ENCODE data around the gene CHN1. TPM values are rescaled to one million over a fixed set of nuclear protein-coding genes. Genes with fewer than 3 reads are reported as not detected.

CHN1 gene
- total RNA-seq, 1 donor from 2014 or later, result 16.8 TPM

GRCh38 chr2:175002547-175003274 is 2.5 kb downstream of the CHN1 start:
- TF ChIP-seq CTCF (IDR thresholded peaks at IDR 0.05), result no peak
- Histone ChIP-seq H3K27ac (no peak overlapping the region), H3K9me3 (no peaks in the 10 kb centered on the region), H3K27me3 (ENCODE audit: low read depth) (peaks cover 30% of the 10 kb centered on the region), H3K4me3 (no peak overlapping the region), H3K36me3 (no peaks in the 10 kb centered on the region), H3K4me1 (peaks cover 9% of the 10 kb centered on the region)
- ATAC-seq (no peak), DNase-seq (no peak)
- intact Hi-C loops (cut with DNase I), result no loop called here

- Histone ChIP-seq H3K4me1 (peaks cover 11% of the 10 kb centered on the region), H3K27ac (no peak overlapping the region), H3K4me3 (no peak overlapping the region), H3K27me3 (ENCODE audit: low read depth) (peaks cover 28% of the 10 kb centered on the region), H3K9me3 (no peaks in the 10 kb centered on the region), H3K36me3 (no peaks in the 10 kb centered on the region)
- intact Hi-C loops (cut with DNase I), result no loop called here
- no peak for TF ChIP-seq CTCF (IDR thresholded peaks at IDR 0.05)
- DNase-seq (no peak), ATAC-seq (no peak)
These were observed 3.6 kb downstream of the CHN1 start for GRCh38 chr2:175001566-175001965.

- Histone ChIP-seq H3K27me3 (ENCODE audit: low read depth) (peaks cover 13% of the 10 kb centered on the region), H3K4me1 (peaks cover 11% of the 10 kb centered on the region), H3K36me3 (no peaks in the 10 kb centered on the region), H3K4me3 (no peak overlapping the region), H3K27ac (no peak overlapping the region), H3K9me3 (no peaks in the 10 kb centered on the region)
- TF ChIP-seq CTCF (IDR thresholded peaks at IDR 0.05), result no peak
- DNase-seq (no peak), ATAC-seq (no peak)
- intact Hi-C loops (cut with DNase I), result no loop called here
These were observed 8.1 kb downstream of the CHN1 start for GRCh38 chr2:174997110-174997509.

- no peaks in the 10 kb centered on the region for H3K36me3 ChIP-seq
- no peak overlapping the region for H3K27ac ChIP-seq
- peaks cover 8% of the 10 kb centered on the region for H3K27me3 ChIP-seq (ENCODE audit: low read depth)
- H3K4me1 ChIP-seq, result peaks cover 11% of the 10 kb centered on the region
- no peaks in the 10 kb centered on the region for H3K9me3 ChIP-seq
- no peak overlapping the region for H3K4me3 ChIP-seq
- no peak for DNase-seq
- no peak for ATAC-seq
- intact Hi-C loops (cut with DNase I), result no loop called here
- TF ChIP-seq CTCF (IDR thresholded peaks at IDR 0.05), result no peak
These were observed 8.6 kb downstream of the CHN1 start for GRCh38 chr2:174996622-174997021.

- no peaks in the 10 kb centered on the region for H3K27me3 ChIP-seq (ENCODE audit: low read depth)
- intact Hi-C loops (cut with DNase I), result no loop called here
- no peak overlapping the region for H3K4me3 ChIP-seq
- no peak overlapping the region for H3K27ac ChIP-seq
- DNase-seq (no peak), ATAC-seq (no peak)
- peaks cover 19% of the 10 kb centered on the region for H3K4me1 ChIP-seq
- H3K9me3 ChIP-seq, result no peaks in the 10 kb centered on the region
- TF ChIP-seq CTCF (IDR thresholded peaks at IDR 0.05), result no peak
- H3K36me3 ChIP-seq, result no peaks in the 10 kb centered on the region
These were observed 10.8 kb downstream of the CHN1 start for GRCh38 chr2:174994381-174994780.
